ENCODE measurements around the gene LRCH3. TPM values are rescaled to one million over a fixed set of nuclear protein-coding genes. Genes with fewer than 3 reads are reported as not detected.
"Not testable (repeated sequence)": the region's sequence is repeated elsewhere in the genome, so short reads cannot be mapped to it uniquely, and the experiment has no call there.

The LRCH3 gene
- total RNA-seq, 4 donors from 2014 or later, result 22.5 to 34.3 (median 27.7) TPM

GRCh38 chr3:197881270-197881969 is 90.4 kb downstream of the LRCH3 start:
- WGBS, 2 donors, result 77 to 81% methylated on average over 8 of the region's 8 CpGs
- TF ChIP-seq CTCF (IDR thresholded peaks at IDR 0.05) (no peak), POLR2A (IDR thresholded peaks at IDR 0.05) (no peak)

GRCh38 chr3:197881970-197882338 is 90.9 kb downstream of the LRCH3 start:
- WGBS, 2 donors, result 91 to 92% methylated on average over 7 of the region's 7 CpGs

More at GRCh38 chr3:197881270-197881969, 90.4 kb downstream of the LRCH3 start:
- DNase-seq (ENCODE audit: low spot score in 2 of 2), result no peak
- intact Hi-C loops (cut with DNase I; ENCODE audit: low total_unique reads), result no loop called here
- no peak overlapping the region for H3K4me3 ChIP-seq (ENCODE audit: low read depth, poor library complexity, severe bottlenecking)

GRCh38 chr3:197882586-197882985 is 91.5 kb downstream of the LRCH3 start:
- H3K4me3 ChIP-seq (ENCODE audit: low read depth, poor library complexity, severe bottlenecking), result no peak overlapping the region
- intact Hi-C loops (cut with DNase I; ENCODE audit: low total_unique reads), result no loop called here
- 7 to 9% methylated on average over 2 of the region's 2 CpGs for WGBS, 2 donors
- no peak for TF ChIP-seq POLR2A (IDR thresholded peaks at IDR 0.05)
- no peak for TF ChIP-seq CTCF (IDR thresholded peaks at IDR 0.05)
- no peak for DNase-seq (ENCODE audit: low spot score in 2 of 2)

More at GRCh38 chr3:197881970-197882338, 90.9 kb downstream of the LRCH3 start:
- no peak for DNase-seq (ENCODE audit: low spot score in 2 of 2)
- no peak overlapping the region for H3K4me3 ChIP-seq (ENCODE audit: low read depth, poor library complexity, severe bottlenecking)
- TF ChIP-seq CTCF (IDR thresholded peaks at IDR 0.05) (no peak), POLR2A (IDR thresholded peaks at IDR 0.05) (no peak)
- intact Hi-C loops (cut with DNase I; ENCODE audit: low total_unique reads), result no loop called here

GRCh38 chr3:197883541-197883940 is 92.5 kb downstream of the LRCH3 start:
- TF ChIP-seq POLR2A (IDR thresholded peaks at IDR 0.05) (no peak), CTCF (IDR thresholded peaks at IDR 0.05) (no peak)
- no peak overlapping the region for H3K4me3 ChIP-seq (ENCODE audit: low read depth, poor library complexity, severe bottlenecking)
- DNase-seq (ENCODE audit: low spot score in 2 of 2), result no peak
- intact Hi-C loops (cut with DNase I; ENCODE audit: low total_unique reads), result no loop called here
- WGBS, 2 donors, result 84 to 89% methylated on average over 5 of the region's 5 CpGs

- 98% methylated on average over 12 to 17 of the region's 17 CpGs for WGBS, 2 donors
- intact Hi-C loops (cut with DNase I; ENCODE audit: low total_unique reads); H3K4me3 ChIP-seq (ENCODE audit: low read depth, poor library complexity, severe bottlenecking); DNase-seq (ENCODE audit: low spot score in 2 of 2): not testable (repeated sequence)
These were observed 93.3 kb downstream of the LRCH3 start for GRCh38 chr3:197884330-197884729.

- intact Hi-C loops (cut with DNase I; ENCODE audit: low total_unique reads); H3K4me3 ChIP-seq (ENCODE audit: low read depth, poor library complexity, severe bottlenecking); DNase-seq (ENCODE audit: low spot score in 2 of 2): not testable (repeated sequence)
- 100% methylated on average over 1 of the region's 1 CpG for WGBS, 2 donors
These were observed 95.0 kb downstream of the LRCH3 start for GRCh38 chr3:197886052-197886451.

- H3K4me3 ChIP-seq (ENCODE audit: low read depth, poor library complexity, severe bottlenecking); DNase-seq (ENCODE audit: low spot score in 2 of 2); intact Hi-C loops (cut with DNase I; ENCODE audit: low total_unique reads): not testable (repeated sequence)
- 59 to 70% methylated on average over 5 of the region's 5 CpGs for WGBS, 2 donors
These were observed 96.5 kb downstream of the LRCH3 start for GRCh38 chr3:197887430-197888053.
